Bronchial epithelial cell (primary cell): Measurements from ENCODE around the gene TKFC. TPM values are rescaled to one million over a fixed set of nuclear protein-coding genes. Genes with fewer than 3 reads are reported as not detected.

Experiments used
- DNase-seq: peaks from one replicate; pipeline ENCODE4 v3.0.0-alpha.2; 2010; ENCODE audit warnings: low read depth
- FAIRE-seq: peaks from 2 replicates; lab custom pipeline; 2011; peaks lifted over from hg19 to GRCh38; lab: Jason Lieb, UNC
- H3K27me3 ChIP-seq: 2 replicates; pipeline ENCODE4 v1.5.1; 2011; ENCODE audit warnings: low read length; ENCODE audit not compliant: control insufficient read depth, insufficient read depth
- H3K36me3 ChIP-seq: 2 replicates; pipeline ENCODE4 v1.5.1; 2011; ENCODE audit warnings: low read length; ENCODE audit not compliant: control insufficient read depth, insufficient read depth
- H3K4me3 ChIP-seq: 2 replicates; pipeline ENCODE4 v1.5.1; 2011; ENCODE audit warnings: mild to moderate bottlenecking, low read depth, low read length, control low read depth
- total RNA-seq: library from RNA; depleted of rRNA; stranded (reverse); fragments of >200 nt; gene quantifications from 2 replicates; pipeline ENCODE4 v1.2.1, GENCODE V29; 2014
- TF ChIP-seq, protein P1 (sequence below): IDR thresholded peaks from 2 replicates; pipeline ENCODE4 v1.5.1; 2011; ENCODE audit warnings: mild to moderate bottlenecking, moderate library complexity, low read length, control low read depth, inconsistent platforms; ENCODE audit not compliant: insufficient read depth, severe bottlenecking

TKFC gene
- total RNA-seq, 1 donor from 2014 or later, result 22.9 TPM

GRCh38 chr11:61333550-61334433, 764 bp downstream of the TKFC start:
- FAIRE-seq (no peak), DNase-seq (no peak)
- Histone ChIP-seq H3K36me3 (peaks cover 8% of the 10 kb centered on the region), H3K27me3 (no peaks in the 10 kb centered on the region), H3K4me3 (peak overlapping the region; percentile 92)
- TF ChIP-seq, protein P1, sequence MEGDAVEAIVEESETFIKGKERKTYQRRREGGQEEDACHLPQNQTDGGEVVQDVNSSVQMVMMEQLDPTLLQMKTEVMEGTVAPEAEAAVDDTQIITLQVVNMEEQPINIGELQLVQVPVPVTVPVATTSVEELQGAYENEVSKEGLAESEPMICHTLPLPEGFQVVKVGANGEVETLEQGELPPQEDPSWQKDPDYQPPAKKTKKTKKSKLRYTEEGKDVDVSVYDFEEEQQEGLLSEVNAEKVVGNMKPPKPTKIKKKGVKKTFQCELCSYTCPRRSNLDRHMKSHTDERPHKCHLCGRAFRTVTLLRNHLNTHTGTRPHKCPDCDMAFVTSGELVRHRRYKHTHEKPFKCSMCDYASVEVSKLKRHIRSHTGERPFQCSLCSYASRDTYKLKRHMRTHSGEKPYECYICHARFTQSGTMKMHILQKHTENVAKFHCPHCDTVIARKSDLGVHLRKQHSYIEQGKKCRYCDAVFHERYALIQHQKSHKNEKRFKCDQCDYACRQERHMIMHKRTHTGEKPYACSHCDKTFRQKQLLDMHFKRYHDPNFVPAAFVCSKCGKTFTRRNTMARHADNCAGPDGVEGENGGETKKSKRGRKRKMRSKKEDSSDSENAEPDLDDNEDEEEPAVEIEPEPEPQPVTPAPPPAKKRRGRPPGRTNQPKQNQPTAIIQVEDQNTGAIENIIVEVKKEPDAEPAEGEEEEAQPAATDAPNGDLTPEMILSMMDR, result no peak

- FAIRE-seq (no peak), DNase-seq (peak; percentile 65)
These were observed 1.7 kb downstream of the TKFC start for GRCh38 chr11:61334434-61335354.

DNA sequence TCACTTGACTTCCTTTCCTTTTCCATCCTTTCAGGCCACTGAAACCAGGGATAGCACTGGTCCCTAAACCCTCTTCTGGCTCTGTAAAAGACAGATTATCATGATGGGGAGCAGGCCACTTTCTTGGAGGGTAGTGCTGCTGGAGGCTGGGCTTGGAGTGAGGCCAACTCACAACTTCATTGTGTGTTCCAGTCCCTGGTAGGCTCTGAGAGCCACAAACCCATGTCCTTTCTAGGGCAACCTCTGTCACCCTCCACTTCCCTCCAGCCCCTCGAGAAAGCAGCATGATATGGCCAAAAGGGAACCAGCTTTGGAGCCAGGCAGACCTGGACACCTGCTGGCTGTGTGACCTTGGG, 2.3 kb downstream of the TKFC start:
- Histone ChIP-seq H3K4me3 (no peak overlapping the region), H3K36me3 (peaks cover 5% of the 10 kb centered on the region), H3K27me3 (no peaks in the 10 kb centered on the region)
- DNase-seq (no peak), FAIRE-seq (no peak)
- TF ChIP-seq, protein P1, result no peak

More at GRCh38 chr11:61334434-61335354, 1.7 kb downstream of the TKFC start:
- H3K27me3 ChIP-seq, result no peaks in the 10 kb centered on the region
- TF ChIP-seq, protein P1, result no peak
- peaks cover 5% of the 10 kb centered on the region for H3K36me3 ChIP-seq
- H3K4me3 ChIP-seq, result no peak overlapping the region

GRCh38 chr11:61336171-61336935, 3.3 kb downstream of the TKFC start:
- Histone ChIP-seq H3K4me3 (no peak overlapping the region), H3K27me3 (no peaks in the 10 kb centered on the region), H3K36me3 (peaks cover 5% of the 10 kb centered on the region)
- DNase-seq (peak; percentile 68), FAIRE-seq (no peak)
- TF ChIP-seq, protein P1, result peak; percentile 99

GRCh38 chr11:61337706-61338470, 4.9 kb downstream of the TKFC start:
- DNase-seq (no peak), FAIRE-seq (no peak)
- TF ChIP-seq, protein P1, result no peak
- H3K27me3 ChIP-seq, result no peaks in the 10 kb centered on the region
- H3K36me3 ChIP-seq, result peaks cover 15% of the 10 kb centered on the region
- no peak overlapping the region for H3K4me3 ChIP-seq
